Islet of Langerhans (tissue), 1 donor: Measurements from ENCODE around the gene PPP4R1.

ENCODE experiments used
- FAIRE-seq: peaks from one replicate; lab custom pipeline; 2011; peaks lifted over from hg19 to GRCh38; lab: Jason Lieb, UNC

PPP4R1 gene

GRCh38 chr18:9547782-9548181, 66.6 kb downstream of the PPP4R1 start:
- FAIRE-seq, result no peak

- no peak for FAIRE-seq
These were observed 67.9 kb downstream of the PPP4R1 start for GRCh38 chr18:9546468-9546867.

- no peak for FAIRE-seq
These were observed 69.3 kb downstream of the PPP4R1 start for GRCh38 chr18:9545029-9545428.

- no peak for FAIRE-seq
These were observed 71.4 kb downstream of the PPP4R1 start for GRCh38 chr18:9542924-9543323.

- FAIRE-seq, result no peak
These were observed 74.4 kb downstream of the PPP4R1 start for GRCh38 chr18:9539938-9540337.

- no peak for FAIRE-seq
These were observed 75.1 kb downstream of the PPP4R1 start for GRCh38 chr18:9539283-9539682.

GRCh38 chr18:9537677-9538076, 76.7 kb downstream of the PPP4R1 start:
- FAIRE-seq, result no peak

GRCh38 chr18:9536354-9537152, 77.8 kb downstream of the PPP4R1 start:
- no peak for FAIRE-seq

- no peak for FAIRE-seq
These were observed 78.8 kb downstream of the PPP4R1 start for GRCh38 chr18:9535430-9535991.

- FAIRE-seq, result no peak
These were observed 79.5 kb downstream of the PPP4R1 start for GRCh38 chr18:9534844-9535243.

GRCh38 chr18:9531791-9532410, 82.5 kb downstream of the PPP4R1 start:
- no peak for FAIRE-seq

GRCh38 chr18:9530226-9531009, 83.9 kb downstream of the PPP4R1 start:
- no peak for FAIRE-seq

GRCh38 chr18:9526458-9526857, 87.9 kb downstream of the PPP4R1 start:
- FAIRE-seq, result no peak

GRCh38 chr18:9522952-9523351, 91.4 kb downstream of the PPP4R1 start:
- no peak for FAIRE-seq

- no peak for FAIRE-seq
These were observed 92.6 kb downstream of the PPP4R1 start for GRCh38 chr18:9521770-9522169.

GRCh38 chr18:9520666-9521065, 93.7 kb downstream of the PPP4R1 start:
- FAIRE-seq, result no peak

- FAIRE-seq, result no peak
These were observed 95.0 kb downstream of the PPP4R1 start for GRCh38 chr18:9519399-9519798.

GRCh38 chr18:9517869-9518268, 96.5 kb downstream of the PPP4R1 start:
- no peak for FAIRE-seq

GRCh38 chr18:9516437-9517064, 97.8 kb downstream of the PPP4R1 start:
- no peak for FAIRE-seq

- FAIRE-seq, result no peak
These were observed 100.3 kb downstream of the PPP4R1 start for GRCh38 chr18:9513971-9514512.

- no peak for FAIRE-seq
These were observed 105.8 kb downstream of the PPP4R1 start for GRCh38 chr18:9508446-9509025.
